ENCODE results near the gene CFAP54.

The CFAP54 gene

DNA sequence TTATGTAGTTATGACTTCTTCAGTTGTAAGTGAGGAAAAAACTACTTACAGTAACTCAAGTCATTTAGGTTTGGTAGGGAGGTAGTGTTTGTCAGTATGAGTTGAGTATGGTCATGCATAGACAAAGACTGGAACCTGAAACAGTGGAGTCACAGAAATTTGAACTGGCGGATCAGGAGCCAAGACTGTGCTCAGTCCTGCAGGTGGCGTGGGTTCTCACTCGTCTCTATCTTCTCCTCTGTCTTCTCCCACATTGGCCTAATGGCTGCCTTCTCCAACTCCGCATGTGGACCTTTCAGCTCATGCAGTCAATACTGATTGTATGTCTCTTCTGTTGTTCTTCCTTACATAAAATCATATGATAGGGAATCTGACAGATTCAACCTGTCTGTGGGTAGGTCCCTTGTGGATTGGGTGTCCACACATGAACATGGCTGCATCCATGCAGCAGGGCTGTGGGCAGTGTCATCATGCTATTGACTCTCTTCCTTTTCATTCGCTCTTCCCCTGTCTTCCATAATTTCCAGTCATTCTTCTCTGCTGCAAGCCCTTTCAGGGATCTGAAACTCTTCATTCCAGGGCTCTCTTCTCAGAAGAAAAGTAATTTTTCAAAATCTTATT, 338.9 kb downstream of the CFAP54 start:
- DNase-seq = no peak

DNA sequence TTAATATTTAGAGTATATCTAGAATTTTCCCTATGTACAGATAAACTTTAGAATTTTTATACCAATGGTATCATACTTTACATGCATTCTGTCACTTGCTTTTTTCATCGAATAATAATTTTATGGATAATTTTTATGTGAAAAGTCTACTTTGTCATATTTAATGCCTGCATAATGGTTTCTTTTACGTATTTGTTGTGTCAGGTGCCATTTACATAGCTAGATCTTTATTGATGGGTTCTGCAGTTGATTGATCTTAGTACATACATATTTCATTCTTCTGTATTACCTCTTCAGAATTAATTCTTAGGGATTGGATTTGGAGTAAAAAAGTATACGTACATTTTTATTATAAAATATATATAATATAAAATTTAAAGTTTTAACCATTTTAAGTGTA, 340.0 kb downstream of the CFAP54 start:
- no peak for DNase-seq

DNA sequence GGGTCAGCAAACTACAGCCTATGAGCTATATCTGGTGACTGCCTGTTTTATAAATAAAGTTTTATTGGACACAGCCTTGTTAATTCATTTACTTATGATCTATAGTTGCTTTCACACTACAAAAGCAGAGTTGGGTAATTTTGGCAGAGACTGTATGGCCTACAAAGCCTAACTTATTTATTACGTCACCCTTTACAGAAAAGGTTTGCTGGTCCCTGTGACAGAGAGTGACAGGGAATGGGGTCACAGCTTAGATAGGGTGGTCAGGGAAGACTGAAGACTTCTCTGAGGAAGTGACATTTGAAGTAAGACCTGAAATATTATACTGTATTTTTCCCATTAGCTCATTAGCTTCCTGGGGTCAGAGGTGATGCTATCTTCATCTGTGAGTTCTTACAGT, 342.0 kb downstream of the CFAP54 start:
- DNase-seq = no peak

DNA sequence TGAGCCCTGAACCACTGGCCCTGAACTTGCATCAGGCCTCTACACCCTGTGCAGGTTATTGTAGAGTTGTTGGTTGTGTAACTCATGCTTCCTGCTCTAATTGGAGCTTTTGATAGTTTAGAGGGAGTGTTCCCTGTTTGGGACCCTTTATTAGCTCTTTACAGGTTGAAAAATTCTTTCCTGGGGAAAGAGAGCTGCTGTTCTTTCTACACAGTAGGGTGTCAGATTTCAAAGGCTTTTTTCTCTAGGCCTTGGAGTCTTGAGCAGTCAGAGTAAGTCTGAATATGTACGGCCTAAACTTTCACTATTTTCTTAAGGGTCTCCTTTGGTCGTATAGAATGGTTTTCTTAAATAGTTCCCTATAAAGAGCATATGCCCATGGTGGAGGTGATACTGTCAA, 356.9 kb downstream of the CFAP54 start:
- no peak for DNase-seq

DNA sequence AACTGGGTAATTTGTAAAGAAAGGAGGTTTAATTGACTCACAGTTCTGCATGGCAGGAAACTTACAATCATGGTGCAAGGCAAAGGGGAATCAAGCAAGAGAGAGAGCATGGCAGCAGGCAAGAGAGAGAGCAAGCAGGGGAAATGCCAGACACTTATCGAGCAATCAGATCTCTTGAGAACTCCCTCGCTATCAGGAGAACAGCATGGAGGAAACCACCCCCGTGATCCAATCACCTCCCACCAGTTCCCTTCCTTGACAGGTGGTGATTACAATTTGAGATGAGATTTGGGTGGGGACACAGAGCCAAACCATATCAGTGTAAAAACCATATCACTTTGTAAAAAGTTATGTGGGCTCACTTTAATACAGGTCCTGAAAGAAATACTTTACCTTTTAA, 361.3 kb downstream of the CFAP54 start:
- no peak for DNase-seq

DNA sequence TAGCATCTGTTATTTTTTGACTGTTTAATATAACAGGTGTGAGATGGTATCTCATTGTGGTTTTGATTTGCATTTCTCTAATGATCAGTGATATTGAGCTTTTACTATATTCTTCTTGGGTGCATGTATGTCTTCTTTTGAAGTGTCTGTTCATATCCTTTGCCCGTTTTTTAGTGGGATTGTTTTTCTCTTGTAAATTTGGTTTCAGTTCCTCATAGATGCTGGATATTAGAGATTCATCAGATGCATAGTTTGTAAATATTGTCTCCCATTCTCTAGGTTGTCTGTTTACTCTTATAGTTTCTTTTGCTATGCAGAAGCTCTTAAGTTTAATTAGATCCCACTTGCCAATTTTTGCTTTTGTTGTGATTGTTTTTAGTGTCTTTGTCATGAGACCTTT, 368.8 kb downstream of the CFAP54 start:
- no peak for DNase-seq

DNA sequence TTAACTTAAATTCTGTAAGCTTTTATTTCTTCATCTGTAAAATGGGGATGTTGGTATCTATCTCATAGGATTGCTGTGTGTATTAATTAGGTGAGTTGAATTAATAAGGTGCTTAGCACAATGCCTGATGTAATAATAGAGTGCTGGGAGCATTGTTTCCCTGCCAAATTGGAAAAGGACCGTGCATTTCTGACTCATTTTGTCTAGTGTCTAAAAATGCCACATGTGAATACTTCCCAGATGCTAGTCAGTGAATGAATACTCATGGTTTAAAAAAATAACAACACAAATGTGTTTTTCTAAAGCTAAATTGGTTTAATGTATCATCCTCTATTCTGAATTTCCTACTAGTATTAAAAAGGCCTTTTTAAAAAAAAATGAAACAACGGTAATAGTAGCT, 372.3 kb downstream of the CFAP54 start:
- no peak for DNase-seq

DNA sequence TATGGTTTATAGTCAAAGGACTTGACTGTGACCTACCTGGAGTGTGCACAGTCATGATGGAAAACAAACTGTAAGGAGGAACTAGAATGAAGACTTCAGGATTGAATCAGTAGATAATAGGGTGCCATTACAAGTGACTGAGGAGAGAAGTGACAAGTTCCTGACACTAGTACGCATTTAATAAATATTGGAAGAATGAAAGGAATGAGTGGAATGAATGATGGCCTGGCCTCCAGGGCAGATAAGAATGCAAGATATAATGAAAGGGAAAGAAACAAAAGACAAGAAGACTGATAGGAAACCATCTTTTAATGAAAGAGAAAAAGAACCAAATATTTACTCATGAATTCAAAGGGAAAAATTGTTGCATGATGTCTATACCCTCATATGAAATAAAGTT, 372.9 kb downstream of the CFAP54 start:
- no peak for DNase-seq

DNA sequence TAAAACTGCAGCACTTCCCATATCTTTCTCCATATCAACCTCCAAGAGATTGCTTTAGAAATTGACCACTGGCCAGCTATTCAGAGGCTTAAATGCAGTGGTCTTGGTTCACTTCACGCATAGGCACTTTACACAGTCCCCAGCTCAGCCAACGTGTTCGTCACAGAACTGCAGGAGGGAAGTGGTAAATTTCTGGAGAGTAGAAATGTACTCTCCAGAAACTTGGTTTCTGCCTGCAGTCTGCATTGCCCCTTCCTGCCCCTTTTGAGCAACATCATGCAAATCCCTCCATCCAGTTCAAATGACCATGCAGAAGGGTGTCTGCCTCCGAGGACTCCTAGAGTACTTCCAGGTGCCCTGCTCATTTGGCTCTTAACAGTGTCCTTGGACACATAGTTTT, 375.0 kb downstream of the CFAP54 start:
- DNase-seq = no peak

DNA sequence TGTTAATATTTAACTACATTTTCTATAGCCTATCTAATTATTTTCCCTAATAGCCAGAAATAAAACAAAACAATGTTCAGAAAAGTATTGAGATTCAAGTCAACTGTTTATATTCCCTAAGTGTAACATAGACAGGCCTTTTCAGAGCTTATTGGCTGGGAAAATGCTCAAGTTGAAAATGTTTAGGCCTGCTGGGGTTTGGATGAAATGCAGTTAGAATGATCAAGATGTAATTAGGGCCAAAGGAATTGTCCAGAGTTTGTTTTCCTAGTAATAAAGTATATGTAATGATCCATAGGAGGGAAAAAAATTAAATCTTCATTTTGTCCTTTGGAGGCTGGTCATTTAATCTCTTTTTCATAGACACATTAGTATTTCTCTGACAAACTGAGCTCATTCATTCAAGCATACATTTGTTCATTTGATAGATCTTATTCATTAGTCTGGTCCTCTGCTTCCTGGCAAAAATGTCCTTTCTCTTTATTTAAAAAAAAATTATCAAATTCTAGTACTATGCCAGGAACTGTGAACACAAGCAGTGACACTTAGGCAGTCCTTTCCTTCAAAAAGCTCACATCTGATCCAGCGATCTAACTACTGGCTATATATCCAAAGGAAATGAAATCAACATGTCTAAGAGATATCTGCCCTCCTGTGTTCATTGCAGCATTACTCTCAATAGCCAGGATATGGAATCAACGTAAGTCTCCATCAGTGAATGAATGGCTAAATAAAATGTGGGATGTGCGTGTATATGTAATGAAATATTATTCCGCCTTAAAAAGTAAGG, 377.6 kb downstream of the CFAP54 start:
- DNase-seq = no peak

DNA sequence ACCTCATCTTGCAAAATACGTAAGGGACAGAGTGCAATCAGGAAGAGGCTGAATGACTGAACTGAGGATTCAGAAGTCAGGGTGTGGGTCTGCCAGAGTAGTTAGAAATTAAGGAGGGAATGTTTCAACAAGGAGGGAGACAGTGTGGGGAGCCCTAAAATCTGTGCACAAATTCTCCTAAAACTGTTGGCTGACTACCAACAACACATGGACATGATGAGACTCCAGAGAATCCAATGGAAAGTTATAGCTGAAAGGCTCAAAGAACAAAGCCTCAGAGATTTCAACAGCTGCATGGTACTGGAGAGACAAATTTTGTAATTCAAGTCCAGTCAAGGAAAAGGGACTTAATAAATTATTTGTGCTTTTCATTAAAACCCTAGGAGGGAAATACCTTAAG, 381.6 kb downstream of the CFAP54 start:
- no peak for DNase-seq

DNA sequence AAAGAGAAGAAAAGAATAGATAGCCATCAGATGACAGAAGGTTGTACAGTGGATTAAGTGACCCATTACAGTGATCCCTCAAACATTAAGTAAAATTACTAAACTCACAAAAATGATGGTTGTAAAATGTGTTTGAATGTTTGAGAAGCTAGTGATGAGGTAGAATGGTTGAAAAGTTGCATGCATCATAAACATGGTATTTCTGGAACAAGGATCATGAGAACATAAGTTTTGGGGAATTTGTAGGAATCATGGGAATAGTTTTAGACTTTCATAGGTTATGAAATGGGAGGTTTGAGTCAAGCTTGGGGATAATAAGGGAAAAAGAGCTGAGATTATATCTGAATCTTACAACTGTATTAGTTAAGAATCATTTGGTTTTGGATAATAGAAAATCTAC, 383.6 kb downstream of the CFAP54 start:
- no peak for DNase-seq

DNA sequence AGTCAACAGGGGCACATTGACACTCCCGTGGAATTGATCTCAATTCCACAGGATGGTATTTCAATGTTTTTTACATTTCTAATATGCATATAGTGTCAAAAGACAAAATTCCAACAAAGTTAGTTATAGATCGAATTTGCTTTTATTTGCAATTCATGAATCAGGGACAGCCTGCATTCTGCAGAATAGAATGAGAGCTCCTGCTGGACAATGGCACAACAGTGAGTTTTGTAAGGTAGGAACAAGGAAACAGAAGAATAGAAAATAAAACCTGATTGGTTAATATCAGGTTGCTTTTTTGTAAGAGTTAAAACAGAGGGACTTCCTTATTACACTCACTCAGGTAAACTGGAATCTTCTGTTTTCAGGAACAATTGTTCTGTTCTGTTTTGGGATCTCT, 384.8 kb downstream of the CFAP54 start:
- no peak for DNase-seq

DNA sequence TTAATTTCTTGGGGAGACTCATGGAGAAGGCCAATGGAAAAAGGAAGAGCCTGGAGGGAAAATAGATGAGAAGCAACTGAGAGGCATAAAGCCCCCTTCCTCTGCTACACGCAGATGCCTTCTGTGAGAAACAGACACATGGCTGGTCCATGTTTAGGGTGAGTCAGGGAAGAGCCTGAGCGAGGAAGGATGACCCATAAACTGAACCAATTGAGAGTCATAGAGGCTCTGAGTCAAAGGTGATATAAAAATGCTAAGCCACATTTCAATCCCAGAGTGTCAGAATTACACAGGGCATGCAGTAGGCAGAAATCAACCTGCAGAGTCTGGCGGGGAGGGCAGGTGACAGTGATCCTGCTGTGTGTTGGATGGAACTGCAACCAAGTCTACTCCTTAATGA, 387.6 kb downstream of the CFAP54 start:
- no peak for DNase-seq

DNA sequence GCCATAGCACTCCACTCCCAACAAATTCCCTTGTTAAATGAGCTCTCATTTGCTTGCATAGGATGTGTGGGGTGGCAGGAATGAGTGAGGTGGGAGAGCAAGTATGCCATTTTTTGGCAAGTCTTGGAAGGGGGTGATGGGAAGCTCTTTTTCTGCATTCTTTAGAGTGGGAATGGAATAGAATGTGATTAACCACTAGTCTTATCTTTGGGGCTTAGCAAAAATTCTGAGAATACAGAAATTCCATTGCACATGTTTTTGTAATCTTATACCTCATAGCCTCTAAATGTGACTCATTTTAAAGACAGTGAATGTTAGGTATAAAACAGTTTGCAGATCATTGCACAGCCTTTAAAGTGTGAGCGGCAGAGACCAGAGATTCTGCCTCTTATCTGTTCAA, 389.3 kb downstream of the CFAP54 start:
- DNase-seq = no peak

DNA sequence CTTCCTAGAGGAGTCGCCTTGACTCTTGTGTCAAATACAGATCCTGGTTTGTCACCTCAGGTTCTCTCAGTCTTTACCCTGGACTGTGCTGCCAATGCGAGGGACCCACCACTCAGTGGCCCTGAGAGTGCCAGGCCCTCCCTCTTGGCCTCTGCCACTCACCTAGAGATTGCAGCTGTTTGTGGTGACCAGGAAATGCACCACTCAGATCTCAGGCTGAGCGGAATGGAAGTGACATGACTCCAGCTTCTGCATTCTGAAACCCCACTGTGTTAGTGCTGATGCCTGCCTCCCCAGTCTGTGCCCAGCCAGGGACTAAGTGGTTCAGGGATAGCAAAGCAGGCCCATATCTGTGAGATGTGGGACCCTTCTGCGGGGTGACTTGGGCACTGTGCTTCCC, 389.9 kb downstream of the CFAP54 start:
- no peak for DNase-seq

DNA sequence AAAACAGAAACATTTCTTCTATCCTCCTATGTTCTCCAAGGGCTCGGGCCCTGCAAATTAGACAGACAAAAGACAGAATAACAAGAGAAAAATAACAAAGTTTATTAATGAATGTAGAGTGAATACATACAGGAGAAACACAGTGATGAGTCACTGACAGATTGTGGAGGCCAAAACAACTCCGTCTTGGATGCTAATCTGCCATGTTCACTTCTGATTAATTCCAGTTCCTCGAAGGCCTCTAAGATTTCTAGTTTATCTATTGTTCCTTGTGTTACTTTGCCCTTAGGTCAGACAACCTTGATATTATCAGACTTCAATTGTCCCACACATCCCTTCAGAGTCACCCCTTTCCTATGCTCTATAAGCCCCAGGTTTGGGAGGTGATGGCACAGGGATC, 390.8 kb downstream of the CFAP54 start:
- DNase-seq = no peak

DNA sequence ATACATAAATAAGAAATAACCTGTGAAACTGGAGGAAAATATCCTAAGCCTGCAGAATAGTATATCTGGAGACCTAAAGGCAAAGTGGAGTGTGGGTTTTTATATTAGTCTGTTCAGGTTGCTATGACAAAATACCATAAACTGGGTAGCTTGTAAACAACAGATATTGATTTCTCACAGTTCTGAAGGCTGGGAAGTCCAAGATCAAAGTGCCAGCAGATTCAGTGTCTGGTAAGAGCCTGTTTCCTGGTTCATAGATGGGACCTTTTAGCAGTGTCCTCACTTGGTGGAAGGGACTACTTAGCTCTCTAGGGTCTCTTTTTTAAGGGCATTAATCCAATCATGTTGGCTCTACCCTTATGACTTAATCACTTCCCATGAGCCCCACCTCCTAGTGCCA, 392.2 kb downstream of the CFAP54 start:
- no peak for DNase-seq

DNA sequence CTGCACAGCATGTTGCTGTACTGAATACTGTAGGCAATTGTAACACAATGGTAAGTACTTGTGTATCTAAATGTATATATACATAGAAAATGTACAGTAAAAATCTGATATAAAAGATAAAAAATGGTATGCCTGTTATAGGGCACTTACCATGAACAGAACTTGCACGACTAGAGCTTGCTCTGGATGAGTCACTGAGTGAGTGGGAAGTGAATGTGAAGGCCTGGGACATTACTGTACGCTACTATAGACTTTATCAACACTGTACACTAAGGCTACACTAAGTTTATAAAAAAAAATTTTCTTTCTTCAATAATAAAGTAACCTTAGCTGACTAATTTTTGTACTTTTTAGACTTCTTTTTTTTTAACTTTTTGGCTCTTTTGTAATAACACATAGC, 393.5 kb downstream of the CFAP54 start:
- DNase-seq = no peak

DNA sequence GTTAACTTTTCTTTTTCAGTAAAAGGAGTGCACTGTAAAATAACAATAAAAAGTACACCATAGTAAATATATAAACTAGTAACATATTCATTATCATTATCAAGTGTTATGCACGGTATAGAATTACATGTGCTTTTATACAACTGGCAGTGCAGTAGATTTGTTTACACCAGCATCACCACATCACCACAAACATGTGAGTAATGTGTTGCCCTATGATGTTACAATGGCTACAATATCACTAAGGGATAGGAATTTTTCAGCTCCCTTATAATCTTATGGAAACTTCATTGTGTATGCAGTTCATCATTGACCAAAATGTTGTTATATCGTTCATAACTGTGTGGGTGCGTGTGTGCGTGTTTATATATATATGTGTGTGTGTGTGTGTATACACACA, 394.2 kb downstream of the CFAP54 start:
- no peak for DNase-seq

DNA sequence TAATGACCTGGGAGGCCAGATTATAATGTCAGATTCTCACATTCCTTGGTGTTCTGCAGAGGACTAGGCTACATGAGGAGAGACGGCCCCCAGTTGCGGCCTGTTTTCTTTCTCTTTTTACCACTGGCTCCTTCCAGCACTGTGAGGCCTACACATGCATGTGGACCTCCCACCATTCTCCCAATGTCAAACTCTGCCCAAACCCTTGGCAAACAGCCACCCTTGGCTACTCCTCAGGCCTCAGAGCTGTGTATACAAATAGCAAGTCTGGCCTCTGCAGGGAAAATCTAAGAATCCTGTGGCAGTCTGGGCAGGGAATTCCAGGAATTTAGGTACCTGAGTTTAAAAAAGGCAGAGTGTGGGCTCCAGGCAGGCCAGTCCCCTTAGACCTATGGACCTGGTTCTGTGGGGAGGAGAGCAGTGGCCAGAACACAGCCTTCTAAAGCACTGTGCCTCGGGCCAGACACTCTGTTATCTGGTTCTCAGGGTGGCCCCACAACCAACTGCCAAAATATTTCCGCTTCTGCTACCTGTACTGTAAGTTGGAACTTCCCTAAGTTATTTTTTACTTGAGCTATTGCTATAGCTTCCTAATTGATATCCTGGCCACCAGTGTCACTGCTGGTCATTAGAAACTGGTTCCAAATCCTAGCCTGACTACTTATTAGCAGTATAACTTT, 397.8 kb downstream of the CFAP54 start:
- DNase-seq = no peak

DNA sequence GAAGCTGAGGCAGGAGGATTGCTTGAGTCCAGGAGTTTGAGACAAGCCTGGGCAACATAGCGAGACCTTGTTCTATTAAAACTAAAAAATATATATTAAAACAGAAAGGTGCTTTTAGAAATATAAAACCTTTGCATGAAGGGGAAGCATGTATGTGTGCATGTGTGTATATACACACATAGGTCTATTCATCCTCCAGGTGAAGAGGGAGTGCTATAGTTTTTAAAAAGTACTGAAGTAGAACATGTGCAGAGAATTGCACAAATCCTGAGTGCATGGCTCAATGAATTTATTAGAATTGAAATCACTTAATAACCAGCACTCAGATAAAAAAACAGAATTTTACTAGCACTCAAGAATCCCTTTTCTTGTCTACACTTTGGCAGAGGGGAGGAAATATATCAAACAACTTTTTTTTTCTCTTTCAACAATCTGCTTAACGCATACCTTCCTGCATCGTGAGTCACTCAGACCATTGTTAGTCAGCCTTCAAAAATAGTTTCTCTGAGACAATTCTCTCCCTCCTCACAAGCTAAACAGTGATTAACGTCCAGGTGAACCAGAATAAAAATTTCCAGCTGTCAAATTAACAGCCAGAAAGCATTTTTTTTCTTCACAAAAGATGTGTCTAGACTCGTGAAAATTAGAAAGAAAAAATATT, 400.0 kb downstream of the CFAP54 start:
- DNase-seq = no peak

DNA sequence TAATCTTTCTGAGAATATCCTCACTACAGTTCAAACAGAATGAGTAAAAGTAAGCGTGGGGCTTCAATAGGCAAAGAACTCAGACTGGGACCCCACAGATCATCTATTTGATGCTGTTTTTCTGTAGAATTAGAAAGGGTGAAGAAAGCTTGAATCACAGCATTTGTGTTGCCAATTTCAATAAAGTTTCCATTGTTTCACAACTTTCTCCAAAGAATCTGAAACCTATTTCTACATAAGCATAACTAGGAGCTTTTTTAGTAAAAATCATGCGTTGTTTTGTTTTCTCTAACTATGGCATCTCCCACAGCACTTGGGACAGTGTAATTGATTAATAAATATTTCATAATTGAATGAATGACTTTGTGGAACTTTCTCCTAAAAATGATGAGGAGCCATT, 401.0 kb downstream of the CFAP54 start:
- no peak for DNase-seq

DNA sequence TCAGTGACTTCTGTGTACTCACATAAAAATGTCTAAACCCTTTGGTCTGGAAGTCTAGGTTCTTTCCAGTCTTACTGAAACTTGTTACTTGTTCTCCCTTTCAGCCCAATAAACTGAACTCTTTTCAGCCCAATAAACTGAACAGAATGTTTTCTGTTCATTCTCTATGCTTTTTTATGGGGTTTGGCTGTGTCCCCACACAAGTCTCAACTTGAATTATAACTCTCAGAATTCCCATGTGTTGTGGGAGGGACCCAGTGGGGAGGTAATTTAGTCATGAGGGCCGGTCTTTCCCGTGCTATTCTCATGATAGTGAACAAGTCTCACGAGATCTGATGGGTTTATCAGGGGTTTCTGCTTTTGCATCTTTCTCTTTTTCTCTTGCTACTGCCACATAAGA, 402.7 kb downstream of the CFAP54 start:
- DNase-seq = no peak
